ENCODE results near the gene PDE4D.

The PDE4D gene

DNA sequence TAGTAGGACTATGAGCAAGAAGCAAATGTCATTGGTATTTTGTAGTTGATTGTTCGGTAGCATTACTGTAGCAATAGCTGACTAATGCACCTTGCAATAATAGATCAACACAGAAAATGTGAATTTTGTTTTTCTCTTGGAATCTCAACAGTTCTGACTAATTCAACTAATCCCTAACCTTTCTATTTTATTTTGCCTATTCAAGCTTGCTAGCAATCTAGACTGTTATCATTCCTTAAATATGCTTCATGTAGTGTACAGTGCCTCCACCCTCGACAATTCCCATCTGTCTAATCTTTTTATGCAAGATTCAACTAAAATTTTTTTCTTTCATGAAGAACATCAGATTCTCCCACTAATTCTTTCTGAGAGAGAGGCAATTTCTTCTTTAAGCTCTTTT, 570.6 kb downstream of the PDE4D start:
- DNase-seq (ENCODE audit: insufficient read length, low spot score) (no peak), FAIRE-seq (no peak)
- TF ChIP-seq, protein P1, sequence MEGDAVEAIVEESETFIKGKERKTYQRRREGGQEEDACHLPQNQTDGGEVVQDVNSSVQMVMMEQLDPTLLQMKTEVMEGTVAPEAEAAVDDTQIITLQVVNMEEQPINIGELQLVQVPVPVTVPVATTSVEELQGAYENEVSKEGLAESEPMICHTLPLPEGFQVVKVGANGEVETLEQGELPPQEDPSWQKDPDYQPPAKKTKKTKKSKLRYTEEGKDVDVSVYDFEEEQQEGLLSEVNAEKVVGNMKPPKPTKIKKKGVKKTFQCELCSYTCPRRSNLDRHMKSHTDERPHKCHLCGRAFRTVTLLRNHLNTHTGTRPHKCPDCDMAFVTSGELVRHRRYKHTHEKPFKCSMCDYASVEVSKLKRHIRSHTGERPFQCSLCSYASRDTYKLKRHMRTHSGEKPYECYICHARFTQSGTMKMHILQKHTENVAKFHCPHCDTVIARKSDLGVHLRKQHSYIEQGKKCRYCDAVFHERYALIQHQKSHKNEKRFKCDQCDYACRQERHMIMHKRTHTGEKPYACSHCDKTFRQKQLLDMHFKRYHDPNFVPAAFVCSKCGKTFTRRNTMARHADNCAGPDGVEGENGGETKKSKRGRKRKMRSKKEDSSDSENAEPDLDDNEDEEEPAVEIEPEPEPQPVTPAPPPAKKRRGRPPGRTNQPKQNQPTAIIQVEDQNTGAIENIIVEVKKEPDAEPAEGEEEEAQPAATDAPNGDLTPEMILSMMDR (IDR thresholded peaks at IDR 0.05; ENCODE audit: insufficient read depth, missing control alignments), result no peak

GRCh38 chr5:59322058-59322457, 571.5 kb downstream of the PDE4D start:
- TF ChIP-seq, protein P1 (IDR thresholded peaks at IDR 0.05; ENCODE audit: insufficient read depth, missing control alignments), result no peak
- FAIRE-seq (no peak), DNase-seq (ENCODE audit: insufficient read length, low spot score) (no peak)

- FAIRE-seq (no peak), DNase-seq (ENCODE audit: insufficient read length, low spot score) (no peak)
- TF ChIP-seq, protein P1 (IDR thresholded peaks at IDR 0.05; ENCODE audit: insufficient read depth, missing control alignments), result no peak
Observed at GRCh38 chr5:59321642-59322041, 571.9 kb downstream of the PDE4D start.

- FAIRE-seq, result no peak
- DNase-seq (ENCODE audit: insufficient read length, low spot score), result no peak
- TF ChIP-seq, protein P1 (IDR thresholded peaks at IDR 0.05; ENCODE audit: insufficient read depth, missing control alignments), result no peak
Observed at GRCh38 chr5:59320420-59320819, 573.1 kb downstream of the PDE4D start.

- TF ChIP-seq, protein P1 (IDR thresholded peaks at IDR 0.05; ENCODE audit: insufficient read depth, missing control alignments), result no peak
- no peak for FAIRE-seq
Observed at GRCh38 chr5:59319250-59319649, 574.3 kb downstream of the PDE4D start.

DNA sequence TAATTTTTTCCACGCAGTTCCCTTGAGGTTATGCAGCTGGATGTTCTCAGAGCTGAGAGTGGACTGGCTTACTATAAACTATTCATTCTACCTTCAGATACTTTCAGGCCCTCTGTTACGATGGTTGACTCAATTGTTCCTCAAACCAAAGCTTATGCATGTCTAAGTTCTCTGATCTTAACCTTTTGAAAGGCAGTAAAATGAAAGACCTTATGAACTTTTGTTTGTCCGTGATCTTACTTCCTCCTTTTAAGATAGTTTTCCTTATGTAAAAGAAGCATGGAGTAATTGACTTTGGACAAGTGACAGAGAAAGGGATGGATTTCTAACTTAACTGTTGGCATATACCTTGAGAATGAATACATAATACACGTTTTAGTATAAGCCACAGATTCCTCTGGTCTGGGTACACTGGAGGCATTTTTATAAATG, 575.7 kb downstream of the PDE4D start:
- DNase-seq (ENCODE audit: insufficient read length, low spot score), result no peak
- TF ChIP-seq, protein P1 (IDR thresholded peaks at IDR 0.05; ENCODE audit: insufficient read depth, missing control alignments), result no peak
- FAIRE-seq, result no peak

More at GRCh38 chr5:59319250-59319649, 574.3 kb downstream of the PDE4D start:
- DNase-seq (ENCODE audit: insufficient read length, low spot score), result no peak

DNA sequence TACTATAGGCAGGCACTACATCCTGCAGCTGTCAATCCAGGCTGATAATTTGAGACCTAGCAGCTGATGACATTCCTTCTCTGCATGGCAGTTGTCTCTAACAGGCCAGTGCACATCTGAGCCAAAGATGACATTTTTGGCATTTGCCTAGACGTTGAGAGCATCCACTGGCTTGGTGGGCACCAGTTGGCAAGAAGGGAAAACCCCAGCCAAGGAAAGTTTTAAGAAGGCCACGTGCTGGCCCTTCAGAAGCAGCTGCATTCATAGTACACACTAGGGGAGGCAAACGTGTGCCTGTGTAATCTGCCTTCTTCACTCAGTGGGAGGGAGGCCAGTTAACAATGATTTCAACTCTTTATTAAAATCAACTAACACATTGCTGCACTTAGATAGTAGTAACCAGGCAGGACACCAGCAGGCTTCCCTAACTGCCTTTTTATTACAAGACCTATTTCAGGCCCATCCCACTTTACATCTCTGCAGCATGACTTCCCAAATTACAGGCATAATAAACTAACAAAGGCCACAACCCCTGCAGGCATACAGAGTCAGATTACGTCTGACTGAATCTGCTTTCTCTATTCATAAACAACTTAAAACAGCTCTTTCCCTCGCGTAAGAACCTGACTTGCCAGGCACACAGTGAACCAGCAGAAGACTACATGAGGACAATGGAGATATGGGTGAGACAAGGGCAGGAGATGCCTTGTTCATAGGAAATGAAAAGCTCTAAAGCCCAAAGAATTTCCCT, 576.3 kb downstream of the PDE4D start:
- no peak for FAIRE-seq
- TF ChIP-seq, protein P1 (IDR thresholded peaks at IDR 0.05; ENCODE audit: insufficient read depth, missing control alignments), result no peak
- DNase-seq (ENCODE audit: insufficient read length, low spot score), result no peak
